SK-N-SH (cell line): ENCODE data around the gene TTC19. TPM values are rescaled to one million over a fixed set of nuclear protein-coding genes. Genes with fewer than 3 reads are reported as not detected.
A peak's percentile ranks its signal among the peaks of the same experiment; 100 is the strongest.

Source experiments
- CTCF ChIA-PET: fragments of 300-600, 350-600 bp; formaldehyde crosslinking; extraction: SDS; loops from one replicate; lab custom pipeline; 2021; lab: Yijun Ruan, JAX
- POLR2A ChIA-PET: fragments of 350-600 bp; sonication (Branson Sonifier 250); formaldehyde crosslinking; extraction: SDS; loops from one replicate; lab custom pipeline; 2020; ENCODE audit warnings: antibody characterized with exemption, inconsistent platforms; lab: Yijun Ruan, JAX
- DNase-seq: peaks from one replicate; pipeline ENCODE4 v3.0.0; 2012
- H2AFZ ChIP-seq: fragments of 200-600 bp; sonication (generic); 2 replicates; pipeline ENCODE4 v1.8.1; 2016; ENCODE audit warnings: antibody characterized with exemption, mild to moderate bottlenecking, low read depth
- H3F3A ChIP-seq: fragments of 200-600 bp; sonication (generic); replicated peaks from 2 replicates; pipeline ENCODE3; 2016; ENCODE audit warnings: antibody characterized with exemption, mild to moderate bottlenecking; ENCODE audit not compliant: insufficient read depth
- H3K27ac ChIP-seq, 2 experiments: fragments of 200-500 bp in 1 of 2; fragments of 200-600 bp in 1 of 2; sonication (Bioruptor generic) in 1 of 2; sonication (generic), shearing (Covaris generic) in 1 of 2; 2 replicates each; pipeline versions ENCODE4 v1.5.1 to v1.6.1; 2014 to 2016; ENCODE audit warnings: low read depth in 2 of 2, inconsistent platforms in 1 of 2, low read length in 1 of 2, mild to moderate bottlenecking in 1 of 2, mixed read lengths in 1 of 2
- H3K27me3 ChIP-seq: fragments of 200-600 bp; sonication (generic), shearing (Covaris generic); 2 replicates; pipeline ENCODE4 v1.6.1; 2016; ENCODE audit warnings: mixed run types; ENCODE audit not compliant: insufficient read depth
- H3K36me3 ChIP-seq, 2 experiments: fragments of 200-500 bp in 1 of 2; fragments of 200-600 bp in 1 of 2; sonication (Bioruptor generic) in 1 of 2; sonication (generic) in 1 of 2; replicated peaks in 1 of 2; 2 replicates each; pipeline versions ENCODE3 to v1.5.1; 2014 to 2016; ENCODE audit warnings: low read length in 1 of 2, mild to moderate bottlenecking in 1 of 2; ENCODE audit not compliant: insufficient read depth in 2 of 2, control insufficient read depth in 1 of 2
- H3K4me1 ChIP-seq, 2 experiments: fragments of 200-500 bp in 1 of 2; fragments of 200-600 bp in 1 of 2; sonication (Bioruptor generic) in 1 of 2; sonication (generic), shearing (Covaris generic) in 1 of 2; 2 replicates each; pipeline versions ENCODE4 v1.5.1 to v1.6.1; 2014 to 2016; ENCODE audit warnings: low read depth in 1 of 2, low read length in 1 of 2, mixed run types in 1 of 2; ENCODE audit not compliant: insufficient read depth in 2 of 2, control insufficient read depth in 1 of 2
- H3K4me2 ChIP-seq: fragments of 200-600 bp; sonication (generic), shearing (Covaris generic); 2 replicates; pipeline ENCODE4 v1.6.1; 2017; ENCODE audit warnings: mixed run types
- H3K4me3 ChIP-seq, 2 experiments: fragments of 200-500 bp in 1 of 2; fragments of 200-600 bp in 1 of 2; sonication (Bioruptor generic) in 1 of 2; sonication (generic), shearing (Covaris generic) in 1 of 2; 2 replicates each; pipeline versions ENCODE4 v1.5.1 to v1.8.1; 2014 to 2016; ENCODE audit warnings: low read depth in 2 of 2, inconsistent platforms in 1 of 2, low read length in 1 of 2, mild to moderate bottlenecking in 1 of 2, mixed read lengths in 1 of 2, moderate library complexity in 1 of 2
- H3K79me2 ChIP-seq: fragments of 200-600 bp; sonication (generic); 2 replicates; pipeline ENCODE4 v1.8.1; 2017; ENCODE audit warnings: mild to moderate bottlenecking; ENCODE audit not compliant: insufficient read depth
- H3K9ac ChIP-seq: fragments of 200-600 bp; sonication (generic); 2 replicates; pipeline ENCODE4 v1.6.1; 2017; ENCODE audit warnings: mixed run types
- H3K9me2 ChIP-seq: fragments of 200-600 bp; sonication (generic); 2 replicates; pipeline ENCODE4 v1.6.1; 2017; ENCODE audit warnings: mixed run types
- H3K9me3 ChIP-seq: fragments of 200-600 bp; sonication (generic); 2 replicates; pipeline ENCODE4 v1.6.1; 2017; ENCODE audit warnings: mixed run types, mild to moderate bottlenecking, moderate library complexity
- H4K20me1 ChIP-seq: fragments of 200-600 bp; sonication (generic); 2 replicates; pipeline ENCODE4 v1.6.1; 2017; ENCODE audit warnings: mild to moderate bottlenecking, mixed run types; ENCODE audit not compliant: insufficient read depth
- CHD2 ChIP-seq: fragments of 150-350 bp; IDR thresholded peaks from 2 replicates; pipeline ENCODE4 v1.6.1; 2018; ENCODE audit warnings: low read length; ENCODE audit not compliant: partially characterized antibody
- FOSL2 ChIP-seq: IDR thresholded peaks from 2 replicates; pipeline ENCODE4 v1.4.0; 2012; ENCODE audit warnings: low read depth, mild to moderate bottlenecking, moderate library complexity, borderline replicate concordance
- JUND ChIP-seq: IDR thresholded peaks from 2 replicates; pipeline ENCODE4 v1.4.0; 2012
- MXI1 ChIP-seq: IDR thresholded peaks from 2 replicates; pipeline ENCODE4 v1.6.1; 2012; ENCODE audit warnings: mild to moderate bottlenecking, low read depth, low read length, improper control_type of control experiment
- NRF1 ChIP-seq: IDR thresholded peaks from 2 replicates; pipeline ENCODE4 v1.6.1; 2012; ENCODE audit warnings: low read depth, mild to moderate bottlenecking, low read length
- POLR2AphosphoS5 ChIP-seq: IDR thresholded peaks from 2 replicates; pipeline ENCODE4 v1.6.1; 2012; ENCODE audit warnings: low read depth, low read length
- RAD21 ChIP-seq: IDR thresholded peaks from 2 replicates; pipeline ENCODE4 v1.6.1; 2012; ENCODE audit warnings: mild to moderate bottlenecking, low read length
- RCOR1 ChIP-seq: fragments of 150-350 bp; IDR thresholded peaks from 2 replicates; pipeline ENCODE4 v1.6.1; 2017; ENCODE audit warnings: antibody characterized with exemption, low read length
- SMC3 ChIP-seq: IDR thresholded peaks from 2 replicates; pipeline ENCODE4 v1.6.1; 2012; ENCODE audit warnings: low read depth, low read length, improper control_type of control experiment
- TAF1 ChIP-seq: IDR thresholded peaks from 2 replicates; pipeline ENCODE4 v1.6.1; 2012; ENCODE audit warnings: low read depth, mild to moderate bottlenecking, low read length, moderate library complexity, borderline replicate concordance
- TCF12 ChIP-seq: IDR thresholded peaks from 2 replicates; pipeline ENCODE4 v1.4.0; 2012
- WGBS: methylation state at CpG from one replicate; pipeline ENCODE4 v1.1.6; 2017; ENCODE audit warnings: low lambda C conversion rate; 5-methylcytosine and 5-hydroxymethylcytosine counted together
- polyA plus RNA-seq, 3 experiments: library from polyadenylated mRNA; depleted of rRNA; stranded (reverse); fragments of >200 nt; gene quantifications; 2 replicates each; pipeline ENCODE4 v1.2.3, GENCODE V29; 2012
- TF ChIP-seq, protein P1 (sequence below): IDR thresholded peaks from 2 replicates; pipeline ENCODE4 v1.4.0; 2012; ENCODE audit warnings: low read depth, borderline replicate concordance
- TF ChIP-seq, protein P2 (sequence below): IDR thresholded peaks from 2 replicates; pipeline ENCODE4 v1.6.1; 2012; ENCODE audit warnings: mild to moderate bottlenecking, low read depth, low read length, moderate library complexity
- TF ChIP-seq, protein P3 (sequence below): fragments of 150-350 bp; IDR thresholded peaks from 2 replicates; pipeline ENCODE4 v1.6.1; 2016; ENCODE audit warnings: mild to moderate bottlenecking, low read depth, low read length
- TF ChIP-seq, protein P4 (sequence below): fragments of 150-350 bp; IDR thresholded peaks from 2 replicates; pipeline ENCODE4 v1.6.1; 2017; ENCODE audit warnings: antibody characterized with exemption, low read length, low read depth, borderline replicate concordance
- TF ChIP-seq, protein P5 (sequence below): fragments of 200-600 bp; sonication (generic); IDR thresholded peaks from 2 replicates; pipeline ENCODE4 v1.6.1; 2017; ENCODE audit warnings: antibody characterized with exemption, mild to moderate bottlenecking, moderate library complexity
- TF ChIP-seq, protein P6 (sequence below): IDR thresholded peaks from 2 replicates; pipeline ENCODE4 v1.4.0; 2012; ENCODE audit warnings: low read depth, borderline replicate concordance

Gene TTC19, protein sequence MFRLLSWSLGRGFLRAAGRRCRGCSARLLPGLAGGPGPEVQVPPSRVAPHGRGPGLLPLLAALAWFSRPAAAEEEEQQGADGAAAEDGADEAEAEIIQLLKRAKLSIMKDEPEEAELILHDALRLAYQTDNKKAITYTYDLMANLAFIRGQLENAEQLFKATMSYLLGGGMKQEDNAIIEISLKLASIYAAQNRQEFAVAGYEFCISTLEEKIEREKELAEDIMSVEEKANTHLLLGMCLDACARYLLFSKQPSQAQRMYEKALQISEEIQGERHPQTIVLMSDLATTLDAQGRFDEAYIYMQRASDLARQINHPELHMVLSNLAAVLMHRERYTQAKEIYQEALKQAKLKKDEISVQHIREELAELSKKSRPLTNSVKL
- polyA plus RNA-seq (2012; rRNA removed), result 6.6 and 6.9 TPM in 2 replicates
- 7.9 and 11.8 TPM in 2 replicates for polyA plus RNA-seq (2012; cell fraction: cytosol; rRNA removed)
- 17.3 and 34.3 TPM in 2 replicates for polyA plus RNA-seq (2012; cell fraction: nucleus; rRNA removed)

DNA sequence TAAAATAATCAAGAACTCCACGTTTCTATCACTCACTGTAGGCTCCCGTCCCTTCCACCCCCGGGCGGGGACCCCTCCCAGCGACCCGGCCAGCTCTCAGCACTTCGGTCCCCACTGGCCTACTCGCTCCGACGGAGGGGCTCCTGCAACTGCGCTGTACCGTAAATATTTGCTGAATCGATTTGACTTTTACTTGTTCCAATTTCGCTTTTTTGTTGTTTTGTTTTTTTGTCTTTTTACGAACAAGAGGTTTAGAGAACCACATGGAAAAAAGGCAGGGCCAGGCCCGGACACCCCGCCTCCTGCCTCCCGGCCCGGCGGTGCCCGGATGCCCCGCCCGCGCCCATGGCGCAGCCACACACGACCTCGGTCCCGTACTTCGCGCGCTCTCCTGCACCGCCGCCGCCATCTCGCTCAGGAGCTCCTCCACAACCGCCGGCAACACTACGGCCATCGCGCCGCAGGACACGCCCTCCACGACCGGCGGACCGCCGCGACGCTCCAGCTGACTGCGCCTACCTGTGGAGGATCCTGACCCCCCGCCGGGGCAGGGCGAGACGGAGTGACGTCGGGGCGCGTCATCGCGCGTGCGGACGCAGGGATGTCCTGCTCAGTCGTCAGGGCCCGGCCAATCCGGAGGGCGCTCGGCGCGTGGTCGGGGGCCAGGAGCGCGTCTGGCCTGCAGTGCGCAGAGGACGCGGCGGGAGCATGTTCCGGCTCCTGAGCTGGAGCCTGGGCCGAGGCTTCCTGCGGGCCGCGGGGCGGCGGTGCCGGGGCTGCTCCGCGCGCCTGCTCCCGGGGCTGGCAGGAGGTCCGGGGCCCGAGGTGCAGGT lies at the start of gene TTC19, which contains the start of gene ZSWIM7:
Gene TTC19, plus strand, starts transcription at position 684 of the 833 bp plus-strand sequence. Its CDS starts 25 bp downstream, at position 709.
Gene ZSWIM7, minus strand, starts transcription at position 564 of the 833 bp plus-strand sequence. Its CDS starts 110 bp downstream, at position 454.
- WGBS, result 1% methylated on average over 47 of the region's 91 CpGs
- H3K9me2 ChIP-seq, result no peaks in the 10 kb centered on the region
- peak within 1 kb of the TSS; percentile 99 for H2AFZ ChIP-seq
- TF ChIP-seq TCF12, result no peak
- TF ChIP-seq, protein P1, sequence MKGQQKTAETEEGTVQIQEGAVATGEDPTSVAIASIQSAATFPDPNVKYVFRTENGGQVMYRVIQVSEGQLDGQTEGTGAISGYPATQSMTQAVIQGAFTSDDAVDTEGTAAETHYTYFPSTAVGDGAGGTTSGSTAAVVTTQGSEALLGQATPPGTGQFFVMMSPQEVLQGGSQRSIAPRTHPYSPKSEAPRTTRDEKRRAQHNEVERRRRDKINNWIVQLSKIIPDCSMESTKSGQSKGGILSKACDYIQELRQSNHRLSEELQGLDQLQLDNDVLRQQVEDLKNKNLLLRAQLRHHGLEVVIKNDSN, result peak; percentile 70; the same call in 1 of the 2 replicates
- TF ChIP-seq NRF1, result peak; percentile 38; the same call in 1 of the 2 replicates
- TF ChIP-seq FOSL2, result 0 out of 2 replicates have a peak, but pooled peaks have one; percentile 8
- peak; percentile 99 for TF ChIP-seq TAF1
- TF ChIP-seq, protein P2, sequence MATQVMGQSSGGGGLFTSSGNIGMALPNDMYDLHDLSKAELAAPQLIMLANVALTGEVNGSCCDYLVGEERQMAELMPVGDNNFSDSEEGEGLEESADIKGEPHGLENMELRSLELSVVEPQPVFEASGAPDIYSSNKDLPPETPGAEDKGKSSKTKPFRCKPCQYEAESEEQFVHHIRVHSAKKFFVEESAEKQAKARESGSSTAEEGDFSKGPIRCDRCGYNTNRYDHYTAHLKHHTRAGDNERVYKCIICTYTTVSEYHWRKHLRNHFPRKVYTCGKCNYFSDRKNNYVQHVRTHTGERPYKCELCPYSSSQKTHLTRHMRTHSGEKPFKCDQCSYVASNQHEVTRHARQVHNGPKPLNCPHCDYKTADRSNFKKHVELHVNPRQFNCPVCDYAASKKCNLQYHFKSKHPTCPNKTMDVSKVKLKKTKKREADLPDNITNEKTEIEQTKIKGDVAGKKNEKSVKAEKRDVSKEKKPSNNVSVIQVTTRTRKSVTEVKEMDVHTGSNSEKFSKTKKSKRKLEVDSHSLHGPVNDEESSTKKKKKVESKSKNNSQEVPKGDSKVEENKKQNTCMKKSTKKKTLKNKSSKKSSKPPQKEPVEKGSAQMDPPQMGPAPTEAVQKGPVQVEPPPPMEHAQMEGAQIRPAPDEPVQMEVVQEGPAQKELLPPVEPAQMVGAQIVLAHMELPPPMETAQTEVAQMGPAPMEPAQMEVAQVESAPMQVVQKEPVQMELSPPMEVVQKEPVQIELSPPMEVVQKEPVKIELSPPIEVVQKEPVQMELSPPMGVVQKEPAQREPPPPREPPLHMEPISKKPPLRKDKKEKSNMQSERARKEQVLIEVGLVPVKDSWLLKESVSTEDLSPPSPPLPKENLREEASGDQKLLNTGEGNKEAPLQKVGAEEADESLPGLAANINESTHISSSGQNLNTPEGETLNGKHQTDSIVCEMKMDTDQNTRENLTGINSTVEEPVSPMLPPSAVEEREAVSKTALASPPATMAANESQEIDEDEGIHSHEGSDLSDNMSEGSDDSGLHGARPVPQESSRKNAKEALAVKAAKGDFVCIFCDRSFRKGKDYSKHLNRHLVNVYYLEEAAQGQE, result peak; percentile 53
- TF ChIP-seq JUND, result no peak
- TF ChIP-seq, protein P3, sequence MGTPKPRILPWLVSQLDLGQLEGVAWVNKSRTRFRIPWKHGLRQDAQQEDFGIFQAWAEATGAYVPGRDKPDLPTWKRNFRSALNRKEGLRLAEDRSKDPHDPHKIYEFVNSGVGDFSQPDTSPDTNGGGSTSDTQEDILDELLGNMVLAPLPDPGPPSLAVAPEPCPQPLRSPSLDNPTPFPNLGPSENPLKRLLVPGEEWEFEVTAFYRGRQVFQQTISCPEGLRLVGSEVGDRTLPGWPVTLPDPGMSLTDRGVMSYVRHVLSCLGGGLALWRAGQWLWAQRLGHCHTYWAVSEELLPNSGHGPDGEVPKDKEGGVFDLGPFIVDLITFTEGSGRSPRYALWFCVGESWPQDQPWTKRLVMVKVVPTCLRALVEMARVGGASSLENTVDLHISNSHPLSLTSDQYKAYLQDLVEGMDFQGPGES, result 0 out of 2 replicates have a peak, but pooled peaks have one; percentile 7
- TF ChIP-seq CHD2, result no peak
- TF ChIP-seq, protein P4, sequence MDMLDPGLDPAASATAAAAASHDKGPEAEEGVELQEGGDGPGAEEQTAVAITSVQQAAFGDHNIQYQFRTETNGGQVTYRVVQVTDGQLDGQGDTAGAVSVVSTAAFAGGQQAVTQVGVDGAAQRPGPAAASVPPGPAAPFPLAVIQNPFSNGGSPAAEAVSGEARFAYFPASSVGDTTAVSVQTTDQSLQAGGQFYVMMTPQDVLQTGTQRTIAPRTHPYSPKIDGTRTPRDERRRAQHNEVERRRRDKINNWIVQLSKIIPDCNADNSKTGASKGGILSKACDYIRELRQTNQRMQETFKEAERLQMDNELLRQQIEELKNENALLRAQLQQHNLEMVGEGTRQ, result no peak
- no peak for TF ChIP-seq RAD21
- TF ChIP-seq MXI1, result peak; percentile 86; the same call in 1 of the 2 replicates
- no peak for TF ChIP-seq RCOR1
- TF ChIP-seq POLR2AphosphoS5, result peak; percentile 89
- TF ChIP-seq, protein P5, sequence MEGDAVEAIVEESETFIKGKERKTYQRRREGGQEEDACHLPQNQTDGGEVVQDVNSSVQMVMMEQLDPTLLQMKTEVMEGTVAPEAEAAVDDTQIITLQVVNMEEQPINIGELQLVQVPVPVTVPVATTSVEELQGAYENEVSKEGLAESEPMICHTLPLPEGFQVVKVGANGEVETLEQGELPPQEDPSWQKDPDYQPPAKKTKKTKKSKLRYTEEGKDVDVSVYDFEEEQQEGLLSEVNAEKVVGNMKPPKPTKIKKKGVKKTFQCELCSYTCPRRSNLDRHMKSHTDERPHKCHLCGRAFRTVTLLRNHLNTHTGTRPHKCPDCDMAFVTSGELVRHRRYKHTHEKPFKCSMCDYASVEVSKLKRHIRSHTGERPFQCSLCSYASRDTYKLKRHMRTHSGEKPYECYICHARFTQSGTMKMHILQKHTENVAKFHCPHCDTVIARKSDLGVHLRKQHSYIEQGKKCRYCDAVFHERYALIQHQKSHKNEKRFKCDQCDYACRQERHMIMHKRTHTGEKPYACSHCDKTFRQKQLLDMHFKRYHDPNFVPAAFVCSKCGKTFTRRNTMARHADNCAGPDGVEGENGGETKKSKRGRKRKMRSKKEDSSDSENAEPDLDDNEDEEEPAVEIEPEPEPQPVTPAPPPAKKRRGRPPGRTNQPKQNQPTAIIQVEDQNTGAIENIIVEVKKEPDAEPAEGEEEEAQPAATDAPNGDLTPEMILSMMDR, result no peak
- no peak; the same call in 1 of the 2 replicates for TF ChIP-seq SMC3
- TF ChIP-seq, protein P6, sequence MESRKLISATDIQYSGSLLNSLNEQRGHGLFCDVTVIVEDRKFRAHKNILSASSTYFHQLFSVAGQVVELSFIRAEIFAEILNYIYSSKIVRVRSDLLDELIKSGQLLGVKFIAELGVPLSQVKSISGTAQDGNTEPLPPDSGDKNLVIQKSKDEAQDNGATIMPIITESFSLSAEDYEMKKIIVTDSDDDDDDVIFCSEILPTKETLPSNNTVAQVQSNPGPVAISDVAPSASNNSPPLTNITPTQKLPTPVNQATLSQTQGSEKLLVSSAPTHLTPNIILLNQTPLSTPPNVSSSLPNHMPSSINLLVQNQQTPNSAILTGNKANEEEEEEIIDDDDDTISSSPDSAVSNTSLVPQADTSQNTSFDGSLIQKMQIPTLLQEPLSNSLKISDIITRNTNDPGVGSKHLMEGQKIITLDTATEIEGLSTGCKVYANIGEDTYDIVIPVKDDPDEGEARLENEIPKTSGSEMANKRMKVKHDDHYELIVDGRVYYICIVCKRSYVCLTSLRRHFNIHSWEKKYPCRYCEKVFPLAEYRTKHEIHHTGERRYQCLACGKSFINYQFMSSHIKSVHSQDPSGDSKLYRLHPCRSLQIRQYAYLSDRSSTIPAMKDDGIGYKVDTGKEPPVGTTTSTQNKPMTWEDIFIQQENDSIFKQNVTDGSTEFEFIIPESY, result peak; percentile 22; the same call in 1 of the 2 replicates

More for the DNA sequence above, at the start of gene TTC19, which contains the start of gene ZSWIM7:
- Histone ChIP-seq H3K36me3 (peaks cover 34 to 42% of the 10 kb centered on the region in 2 experiments), H3K9ac (peak within 1 kb of the TSS; percentile 90), H3K4me1 (peaks cover 0 to 6% of the 10 kb centered on the region in 2 experiments; a peak in 2 of 4 replicates), H3K9me3 (no peaks in the 10 kb centered on the region; the same call in 1 of the 2 replicates), H3K27me3 (no peaks in the 10 kb centered on the region), H4K20me1 (peaks cover 5% of the 10 kb centered on the region; the same call in 1 of the 2 replicates), H3K27ac (peak within 1 kb of the TSS; percentile 93 to 95), H3K79me2 (peaks cover 57% of the 10 kb centered on the region), H3K4me2 (peak within 1 kb of the TSS; percentile 67), H3K4me3 (peak within 1 kb of the TSS; percentile 82 to 91), H3F3A (peaks cover 9% of the 10 kb centered on the region)
- CTCF ChIA-PET, result interaction anchor here (0.6 to 6.1 kb wide), 9 partner anchors 14 to 217 kb away, joined by 3 to 42 read pairs (median 3); partner anchors contain the start of gene ADORA2B
- POLR2A ChIA-PET, result interaction anchor here (0.6 to 1.4 kb wide), 6 partner anchors 10 to 216 kb away, joined by 3 to 4 read pairs (median 3); partner anchors contain the start of genes ADORA2B and NCOR1
- DNase-seq, result peak; percentile 99
